Fibroblast of the aortic adventitia (primary cell): Measurements from ENCODE around the gene ANO10. TPM values are rescaled to one million over a fixed set of nuclear protein-coding genes. Genes with fewer than 3 reads are reported as not detected.
A peak's percentile ranks its signal among the peaks of the same experiment; 100 is the strongest.
"Not testable (repeated sequence)": the region's sequence is repeated elsewhere in the genome, so short reads cannot be mapped to it uniquely, and the experiment has no call there.

Experiments
- DNase-seq: peaks from one replicate; pipeline ENCODE4 v3.0.0-alpha.2; 2010; ENCODE audit warnings: low read depth
- H3K4me3 ChIP-seq: 2 replicates; pipeline ENCODE4 v1.5.1; 2011; ENCODE audit warnings: low read depth, mild to moderate bottlenecking, control low read depth, low read length, moderate library complexity
- total RNA-seq: library from RNA; depleted of rRNA; stranded (reverse); fragments of >200 nt; gene quantifications from 2 replicates; pipeline ENCODE4 v1.2.3, GENCODE V29; 2012; ENCODE audit warnings: low replicate concordance
- TF ChIP-seq, protein P1 (sequence below): IDR thresholded peaks from 2 replicates; pipeline ENCODE4 v1.5.1; 2011; ENCODE audit warnings: mild to moderate bottlenecking, low read length, control low read depth, inconsistent platforms; ENCODE audit not compliant: insufficient read depth

Gene ANO10, protein sequence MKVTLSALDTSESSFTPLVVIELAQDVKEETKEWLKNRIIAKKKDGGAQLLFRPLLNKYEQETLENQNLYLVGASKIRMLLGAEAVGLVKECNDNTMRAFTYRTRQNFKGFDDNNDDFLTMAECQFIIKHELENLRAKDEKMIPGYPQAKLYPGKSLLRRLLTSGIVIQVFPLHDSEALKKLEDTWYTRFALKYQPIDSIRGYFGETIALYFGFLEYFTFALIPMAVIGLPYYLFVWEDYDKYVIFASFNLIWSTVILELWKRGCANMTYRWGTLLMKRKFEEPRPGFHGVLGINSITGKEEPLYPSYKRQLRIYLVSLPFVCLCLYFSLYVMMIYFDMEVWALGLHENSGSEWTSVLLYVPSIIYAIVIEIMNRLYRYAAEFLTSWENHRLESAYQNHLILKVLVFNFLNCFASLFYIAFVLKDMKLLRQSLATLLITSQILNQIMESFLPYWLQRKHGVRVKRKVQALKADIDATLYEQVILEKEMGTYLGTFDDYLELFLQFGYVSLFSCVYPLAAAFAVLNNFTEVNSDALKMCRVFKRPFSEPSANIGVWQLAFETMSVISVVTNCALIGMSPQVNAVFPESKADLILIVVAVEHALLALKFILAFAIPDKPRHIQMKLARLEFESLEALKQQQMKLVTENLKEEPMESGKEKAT
- total RNA-seq, result 27.2 and 46.4 TPM in 2 replicates

DNA sequence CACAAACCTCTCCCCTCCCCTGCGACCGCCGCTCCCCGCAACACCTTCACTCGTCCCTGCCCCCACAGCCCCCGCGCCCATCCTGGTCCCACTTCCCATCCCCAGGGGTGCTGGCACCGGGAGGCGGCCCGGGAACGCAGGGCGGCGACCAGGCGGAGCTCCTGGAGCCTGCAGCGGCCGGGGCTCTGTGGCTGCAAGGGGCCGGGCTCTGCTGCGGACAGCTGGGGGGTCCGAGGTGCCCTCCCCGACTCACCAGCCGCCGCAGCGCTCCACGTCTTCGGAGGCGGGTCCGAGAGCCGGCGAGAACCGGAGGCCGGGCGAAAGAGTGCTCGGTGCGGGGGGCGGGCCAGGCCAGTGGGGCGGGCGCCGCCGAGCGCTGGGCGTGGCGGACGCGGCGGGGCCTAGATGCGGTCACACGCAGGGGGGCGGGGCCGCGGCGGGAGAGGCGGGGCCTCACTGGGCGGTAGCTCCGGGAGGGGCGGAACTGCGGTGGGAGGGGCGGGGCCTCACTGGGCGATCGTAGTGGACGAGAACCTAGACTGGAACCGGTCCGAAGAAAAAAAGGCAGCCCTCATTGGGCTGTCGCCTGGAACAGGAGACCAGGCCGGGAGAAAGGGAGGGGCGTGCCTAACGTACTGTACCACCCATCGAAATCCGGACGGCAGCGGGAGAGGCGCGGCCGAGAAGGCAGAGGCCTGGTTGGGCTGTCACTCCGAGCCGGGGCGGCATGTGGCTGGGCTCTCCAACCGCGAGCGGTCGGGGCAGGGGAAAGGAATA is at the start of gene ANO10:
Gene ANO10 (minus strand): TSS at position 356 of the 777 bp plus-strand sequence. CDS start 16,159 bp downstream, outside the sequence.
- H3K4me3 ChIP-seq, result peak within 1 kb of the TSS; percentile 84
- TF ChIP-seq, protein P1, sequence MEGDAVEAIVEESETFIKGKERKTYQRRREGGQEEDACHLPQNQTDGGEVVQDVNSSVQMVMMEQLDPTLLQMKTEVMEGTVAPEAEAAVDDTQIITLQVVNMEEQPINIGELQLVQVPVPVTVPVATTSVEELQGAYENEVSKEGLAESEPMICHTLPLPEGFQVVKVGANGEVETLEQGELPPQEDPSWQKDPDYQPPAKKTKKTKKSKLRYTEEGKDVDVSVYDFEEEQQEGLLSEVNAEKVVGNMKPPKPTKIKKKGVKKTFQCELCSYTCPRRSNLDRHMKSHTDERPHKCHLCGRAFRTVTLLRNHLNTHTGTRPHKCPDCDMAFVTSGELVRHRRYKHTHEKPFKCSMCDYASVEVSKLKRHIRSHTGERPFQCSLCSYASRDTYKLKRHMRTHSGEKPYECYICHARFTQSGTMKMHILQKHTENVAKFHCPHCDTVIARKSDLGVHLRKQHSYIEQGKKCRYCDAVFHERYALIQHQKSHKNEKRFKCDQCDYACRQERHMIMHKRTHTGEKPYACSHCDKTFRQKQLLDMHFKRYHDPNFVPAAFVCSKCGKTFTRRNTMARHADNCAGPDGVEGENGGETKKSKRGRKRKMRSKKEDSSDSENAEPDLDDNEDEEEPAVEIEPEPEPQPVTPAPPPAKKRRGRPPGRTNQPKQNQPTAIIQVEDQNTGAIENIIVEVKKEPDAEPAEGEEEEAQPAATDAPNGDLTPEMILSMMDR, result no peak
- peak; percentile 99 for DNase-seq

DNA sequence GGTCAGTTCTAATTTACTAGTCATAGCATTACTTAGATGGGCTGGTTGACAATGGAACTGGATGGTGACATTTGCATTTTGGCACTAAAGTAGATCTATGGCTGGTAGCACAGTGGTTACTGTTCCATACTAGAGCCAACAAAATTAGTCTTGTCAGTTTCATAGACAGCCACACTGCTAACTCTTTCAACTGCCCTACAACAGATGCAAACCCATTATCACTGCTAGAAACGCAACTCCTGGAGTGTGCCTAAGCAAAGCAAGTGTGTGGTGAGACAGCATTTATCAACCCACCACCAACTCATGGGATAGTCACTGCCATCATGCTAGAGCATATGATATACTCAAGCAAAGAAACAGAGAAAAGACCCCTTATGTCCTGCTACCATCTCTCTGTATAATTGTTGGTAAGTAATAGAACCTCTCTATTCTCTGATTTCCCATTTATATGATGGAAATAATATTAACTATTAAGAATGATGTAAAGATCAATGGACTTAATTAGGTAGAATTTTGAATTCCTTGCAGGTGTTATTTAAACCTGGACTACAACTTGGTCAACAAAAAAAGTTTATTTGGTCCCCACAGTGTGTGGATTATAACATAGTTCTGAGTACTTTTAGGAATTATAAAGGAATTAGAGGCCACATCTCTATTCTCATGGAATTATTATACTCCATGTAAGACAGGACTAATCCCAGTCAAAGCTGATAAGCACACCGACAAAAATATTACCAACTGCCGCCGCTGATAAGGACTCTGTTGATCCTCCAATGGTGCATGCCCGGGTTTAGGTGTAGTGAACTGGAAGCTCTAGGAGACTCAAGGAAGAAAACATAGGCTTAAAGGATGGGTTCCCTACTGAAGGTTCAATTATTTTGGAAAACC is 49.1 kb upstream of the ANO10 start:
- no peak for DNase-seq
- TF ChIP-seq, protein P1, result no peak
- H3K4me3 ChIP-seq, result no peak overlapping the region

DNA sequence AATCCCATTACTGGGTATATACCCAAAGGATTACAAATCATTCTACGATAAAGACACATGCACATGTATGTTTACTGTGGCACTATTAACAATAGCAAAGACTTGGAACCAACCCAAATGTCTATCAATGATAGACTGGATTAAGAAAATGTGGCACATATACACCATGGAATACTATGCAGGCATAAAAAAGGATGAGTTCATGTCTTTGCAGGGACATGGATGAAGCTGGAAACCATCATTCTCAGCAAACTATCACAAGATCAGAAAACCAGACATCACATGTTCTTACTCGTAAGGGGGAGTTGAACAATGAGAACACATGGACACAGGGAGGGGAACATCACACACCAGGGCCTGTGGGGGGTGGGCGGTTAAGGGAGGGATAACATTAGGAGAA is 43.2 kb upstream of the ANO10 start:
- DNase-seq, H3K4me3 ChIP-seq: not testable (repeated sequence)

DNA sequence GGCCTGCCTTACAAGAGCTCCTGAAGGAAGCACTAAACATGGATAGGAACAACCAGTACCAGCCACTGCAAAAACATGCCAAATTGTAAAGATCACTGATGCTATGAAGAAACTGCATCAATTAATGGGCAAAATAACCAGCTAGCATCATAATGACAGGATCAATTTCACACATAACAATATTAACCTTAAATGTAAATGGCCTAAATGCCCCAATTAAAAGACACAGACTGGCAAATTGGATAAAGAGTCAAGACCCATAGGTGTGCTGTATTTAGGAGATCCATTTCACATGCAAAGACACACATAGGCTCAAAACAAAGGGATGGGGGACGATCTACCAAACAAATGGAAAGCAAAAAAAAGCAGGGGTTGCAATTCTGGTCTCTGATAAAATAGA is 39.6 kb upstream of the ANO10 start:
- not testable (repeated sequence) for H3K4me3 ChIP-seq, DNase-seq

DNA sequence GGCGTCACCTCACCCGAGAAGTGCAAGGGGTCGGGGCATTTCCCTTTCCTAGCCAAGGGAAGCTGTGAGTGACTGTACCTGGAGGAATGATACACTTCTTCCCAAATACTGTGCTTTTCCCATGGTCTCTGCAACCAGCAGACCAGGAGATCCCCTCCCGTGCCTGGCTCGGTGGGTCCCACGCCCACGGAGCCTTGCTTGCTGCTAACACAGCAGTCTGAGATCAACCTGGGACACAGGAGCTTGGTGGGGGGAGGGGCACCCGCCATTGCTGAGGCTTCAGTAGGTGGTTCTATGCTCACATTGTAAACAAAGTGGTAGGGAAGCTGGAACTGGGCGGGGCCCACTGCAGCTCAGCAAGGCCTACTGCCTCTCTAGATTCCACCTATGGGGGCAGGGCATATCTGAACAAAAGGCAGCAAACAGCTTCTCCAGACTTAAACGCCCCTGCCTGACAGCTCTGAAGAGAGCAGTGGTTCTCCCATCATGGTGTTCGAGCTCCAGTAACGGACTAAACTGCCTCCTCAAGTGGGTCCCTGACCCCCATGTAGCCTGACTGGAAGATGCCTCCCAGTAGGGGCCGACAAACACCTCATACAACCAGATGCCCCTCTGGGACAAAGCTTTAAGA is 37.6 kb upstream of the ANO10 start:
- no peak for DNase-seq
- TF ChIP-seq, protein P1, result no peak

DNA sequence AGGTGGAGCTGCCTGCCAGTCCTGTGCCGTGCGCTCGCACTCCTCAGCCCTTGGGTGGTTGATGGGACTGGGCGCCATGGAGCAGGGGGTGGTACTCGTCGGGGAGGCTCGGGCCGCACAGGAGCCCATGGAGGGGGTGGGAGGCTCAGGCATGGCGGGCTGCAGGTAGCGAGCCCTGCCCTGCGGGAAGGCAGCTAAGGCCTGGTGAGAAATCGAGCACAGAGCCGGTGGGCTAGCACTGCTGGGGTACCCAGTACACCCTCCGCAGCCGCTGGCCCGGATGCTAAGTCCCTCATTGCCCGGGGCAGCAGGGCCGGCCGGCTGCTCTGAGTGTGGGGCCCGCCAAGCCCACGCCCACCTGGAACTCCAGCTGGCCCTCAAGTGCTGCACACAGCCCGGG is 34.6 kb upstream of the ANO10 start:
- H3K4me3 ChIP-seq, DNase-seq: not testable (repeated sequence)

More for the DNA sequence above, 37.6 kb upstream of the ANO10 start:
- no peak overlapping the region for H3K4me3 ChIP-seq

DNA sequence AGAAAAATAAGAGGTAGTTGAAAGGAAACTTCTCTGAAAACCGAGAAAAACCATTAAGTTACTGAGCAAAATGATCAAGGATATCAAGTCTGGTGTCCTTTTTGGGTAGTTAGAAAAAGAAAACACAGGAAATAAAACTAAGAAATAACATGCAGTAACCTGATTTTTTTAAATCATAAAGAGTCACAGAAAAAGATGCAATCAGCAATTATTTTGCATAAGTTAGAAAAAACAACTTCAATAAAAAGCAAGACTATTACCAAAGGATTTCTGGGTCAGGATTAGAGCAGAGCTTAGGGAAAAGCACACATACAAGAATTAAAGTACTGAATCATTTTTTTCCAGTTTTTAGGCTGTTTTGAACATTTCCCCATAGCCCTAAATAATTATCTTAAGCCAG is 28.5 kb upstream of the ANO10 start:
- no peak overlapping the region for H3K4me3 ChIP-seq
- DNase-seq, result no peak
- TF ChIP-seq, protein P1, result no peak
